Measurements from ENCODE around the gene ABCE1. TPM values are rescaled to one million over a fixed set of nuclear protein-coding genes. Genes with fewer than 3 reads are reported as not detected.

Gene ABCE1
- total and polyA plus RNA-seq, 2 of the 8 experiments (the other 6 are each of a cell fraction or from before 2014, with no cell fraction given), result 43.7 to 126 TPM

DNA sequence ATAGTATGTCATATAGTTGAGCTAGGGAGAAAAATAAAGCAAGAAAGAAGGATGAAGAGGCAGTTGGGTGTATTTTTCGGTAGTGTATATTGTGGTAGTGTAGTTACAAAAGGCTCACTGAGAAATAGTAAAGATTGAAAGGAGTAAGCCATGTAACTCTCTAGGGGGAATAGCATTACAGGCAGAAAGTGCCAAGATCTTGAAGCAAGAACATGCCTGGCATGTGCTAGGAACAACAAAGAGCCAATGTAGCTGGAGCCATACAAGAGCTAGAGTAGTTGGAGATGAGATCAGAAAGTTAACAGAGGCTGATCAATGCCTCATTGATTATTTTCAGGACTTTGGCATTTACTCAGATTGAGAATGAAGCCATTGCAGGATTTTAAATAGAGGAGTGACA lies 3.0 kb downstream of the ABCE1 start (continued):
- TF ChIP-seq, protein P1, sequence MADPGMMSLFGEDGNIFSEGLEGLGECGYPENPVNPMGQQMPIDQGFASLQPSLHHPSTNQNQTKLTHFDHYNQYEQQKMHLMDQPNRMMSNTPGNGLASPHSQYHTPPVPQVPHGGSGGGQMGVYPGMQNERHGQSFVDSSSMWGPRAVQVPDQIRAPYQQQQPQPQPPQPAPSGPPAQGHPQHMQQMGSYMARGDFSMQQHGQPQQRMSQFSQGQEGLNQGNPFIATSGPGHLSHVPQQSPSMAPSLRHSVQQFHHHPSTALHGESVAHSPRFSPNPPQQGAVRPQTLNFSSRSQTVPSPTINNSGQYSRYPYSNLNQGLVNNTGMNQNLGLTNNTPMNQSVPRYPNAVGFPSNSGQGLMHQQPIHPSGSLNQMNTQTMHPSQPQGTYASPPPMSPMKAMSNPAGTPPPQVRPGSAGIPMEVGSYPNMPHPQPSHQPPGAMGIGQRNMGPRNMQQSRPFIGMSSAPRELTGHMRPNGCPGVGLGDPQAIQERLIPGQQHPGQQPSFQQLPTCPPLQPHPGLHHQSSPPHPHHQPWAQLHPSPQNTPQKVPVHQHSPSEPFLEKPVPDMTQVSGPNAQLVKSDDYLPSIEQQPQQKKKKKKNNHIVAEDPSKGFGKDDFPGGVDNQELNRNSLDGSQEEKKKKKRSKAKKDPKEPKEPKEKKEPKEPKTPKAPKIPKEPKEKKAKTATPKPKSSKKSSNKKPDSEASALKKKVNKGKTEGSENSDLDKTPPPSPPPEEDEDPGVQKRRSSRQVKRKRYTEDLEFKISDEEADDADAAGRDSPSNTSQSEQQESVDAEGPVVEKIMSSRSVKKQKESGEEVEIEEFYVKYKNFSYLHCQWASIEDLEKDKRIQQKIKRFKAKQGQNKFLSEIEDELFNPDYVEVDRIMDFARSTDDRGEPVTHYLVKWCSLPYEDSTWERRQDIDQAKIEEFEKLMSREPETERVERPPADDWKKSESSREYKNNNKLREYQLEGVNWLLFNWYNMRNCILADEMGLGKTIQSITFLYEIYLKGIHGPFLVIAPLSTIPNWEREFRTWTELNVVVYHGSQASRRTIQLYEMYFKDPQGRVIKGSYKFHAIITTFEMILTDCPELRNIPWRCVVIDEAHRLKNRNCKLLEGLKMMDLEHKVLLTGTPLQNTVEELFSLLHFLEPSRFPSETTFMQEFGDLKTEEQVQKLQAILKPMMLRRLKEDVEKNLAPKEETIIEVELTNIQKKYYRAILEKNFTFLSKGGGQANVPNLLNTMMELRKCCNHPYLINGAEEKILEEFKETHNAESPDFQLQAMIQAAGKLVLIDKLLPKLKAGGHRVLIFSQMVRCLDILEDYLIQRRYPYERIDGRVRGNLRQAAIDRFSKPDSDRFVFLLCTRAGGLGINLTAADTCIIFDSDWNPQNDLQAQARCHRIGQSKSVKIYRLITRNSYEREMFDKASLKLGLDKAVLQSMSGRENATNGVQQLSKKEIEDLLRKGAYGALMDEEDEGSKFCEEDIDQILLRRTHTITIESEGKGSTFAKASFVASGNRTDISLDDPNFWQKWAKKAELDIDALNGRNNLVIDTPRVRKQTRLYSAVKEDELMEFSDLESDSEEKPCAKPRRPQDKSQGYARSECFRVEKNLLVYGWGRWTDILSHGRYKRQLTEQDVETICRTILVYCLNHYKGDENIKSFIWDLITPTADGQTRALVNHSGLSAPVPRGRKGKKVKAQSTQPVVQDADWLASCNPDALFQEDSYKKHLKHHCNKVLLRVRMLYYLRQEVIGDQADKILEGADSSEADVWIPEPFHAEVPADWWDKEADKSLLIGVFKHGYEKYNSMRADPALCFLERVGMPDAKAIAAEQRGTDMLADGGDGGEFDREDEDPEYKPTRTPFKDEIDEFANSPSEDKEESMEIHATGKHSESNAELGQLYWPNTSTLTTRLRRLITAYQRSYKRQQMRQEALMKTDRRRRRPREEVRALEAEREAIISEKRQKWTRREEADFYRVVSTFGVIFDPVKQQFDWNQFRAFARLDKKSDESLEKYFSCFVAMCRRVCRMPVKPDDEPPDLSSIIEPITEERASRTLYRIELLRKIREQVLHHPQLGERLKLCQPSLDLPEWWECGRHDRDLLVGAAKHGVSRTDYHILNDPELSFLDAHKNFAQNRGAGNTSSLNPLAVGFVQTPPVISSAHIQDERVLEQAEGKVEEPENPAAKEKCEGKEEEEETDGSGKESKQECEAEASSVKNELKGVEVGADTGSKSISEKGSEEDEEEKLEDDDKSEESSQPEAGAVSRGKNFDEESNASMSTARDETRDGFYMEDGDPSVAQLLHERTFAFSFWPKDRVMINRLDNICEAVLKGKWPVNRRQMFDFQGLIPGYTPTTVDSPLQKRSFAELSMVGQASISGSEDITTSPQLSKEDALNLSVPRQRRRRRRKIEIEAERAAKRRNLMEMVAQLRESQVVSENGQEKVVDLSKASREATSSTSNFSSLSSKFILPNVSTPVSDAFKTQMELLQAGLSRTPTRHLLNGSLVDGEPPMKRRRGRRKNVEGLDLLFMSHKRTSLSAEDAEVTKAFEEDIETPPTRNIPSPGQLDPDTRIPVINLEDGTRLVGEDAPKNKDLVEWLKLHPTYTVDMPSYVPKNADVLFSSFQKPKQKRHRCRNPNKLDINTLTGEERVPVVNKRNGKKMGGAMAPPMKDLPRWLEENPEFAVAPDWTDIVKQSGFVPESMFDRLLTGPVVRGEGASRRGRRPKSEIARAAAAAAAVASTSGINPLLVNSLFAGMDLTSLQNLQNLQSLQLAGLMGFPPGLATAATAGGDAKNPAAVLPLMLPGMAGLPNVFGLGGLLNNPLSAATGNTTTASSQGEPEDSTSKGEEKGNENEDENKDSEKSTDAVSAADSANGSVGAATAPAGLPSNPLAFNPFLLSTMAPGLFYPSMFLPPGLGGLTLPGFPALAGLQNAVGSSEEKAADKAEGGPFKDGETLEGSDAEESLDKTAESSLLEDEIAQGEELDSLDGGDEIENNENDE (IDR thresholded peaks at IDR 0.05; ENCODE audit: insufficient replicate concordance, low read length), result no peak
- no peak for TF ChIP-seq GABPA (IDR thresholded peaks at IDR 0.05; ENCODE audit: borderline replicate concordance, insufficient read depth, low read length)
